ENCODE measurements around the gene FBXW7. TPM values are rescaled to one million over a fixed set of nuclear protein-coding genes. Genes with fewer than 3 reads are reported as not detected.

FBXW7 gene
- total RNA-seq, 1 experiment from 2014 or later, result 27.1 TPM

GRCh38 chr4:152482211-152482610 is 53.7 kb downstream of the FBXW7 start:
- no peaks in the 10 kb centered on the region for H3K79me2 ChIP-seq (ENCODE audit: insufficient read depth, low read length)

More at GRCh38 chr4:152482211-152482610, 53.7 kb downstream of the FBXW7 start:
- H4K5ac ChIP-seq (ENCODE audit: insufficient read length, low read depth, low read length), result no peak overlapping the region
- no peaks in the 10 kb centered on the region for H3K4me1 ChIP-seq (ENCODE audit: insufficient read depth, low read length)
- H2BK12ac ChIP-seq (ENCODE audit: insufficient read length, low read depth, low read length), result no peak overlapping the region
- H4K20me1 ChIP-seq (ENCODE audit: control insufficient read depth, insufficient read depth, insufficient read length), result no peaks in the 10 kb centered on the region
- H2BK5ac ChIP-seq (ENCODE audit: insufficient read length, low read length), result no peak overlapping the region
- no peak overlapping the region for H2AFZ ChIP-seq (ENCODE audit: low read length)
- H3K79me1 ChIP-seq (ENCODE audit: insufficient read depth, low read depth, low read length, poor library complexity, severe bottlenecking), result no peaks in the 10 kb centered on the region
- no peak for TF ChIP-seq CTCF (conservative IDR thresholded peaks at IDR 0.05)
- no peak overlapping the region for H3K23ac ChIP-seq (ENCODE audit: insufficient read length, low read depth, low read length)
- H4K8ac ChIP-seq (replicated peaks; ENCODE audit: insufficient read length, low read depth, low read length), result no peak overlapping the region
- H2BK20ac ChIP-seq (ENCODE audit: low read depth, low read length, poor library complexity, severe bottlenecking), result no peak overlapping the region
- H3K9ac ChIP-seq (ENCODE audit: extremely low read depth, insufficient read length, low read length), result no peak overlapping the region
- H3K9me3 ChIP-seq (ENCODE audit: control insufficient read depth, low read depth, low read length), result no peaks in the 10 kb centered on the region
- no peaks in the 10 kb centered on the region for H3K27me3 Mint-ChIP-seq (ENCODE audit: low read depth)
- H3K4me2 ChIP-seq (ENCODE audit: insufficient read depth, insufficient read length, low read length), result no peak overlapping the region
- H4K91ac ChIP-seq (ENCODE audit: insufficient read length, low read depth, low read length), result no peak overlapping the region
- no peak overlapping the region for H3K27ac Mint-ChIP-seq
- peaks cover 3 to 12% (median 4%) of the 10 kb centered on the region in 3 experiments; a peak in 5 of 7 replicates for H3K36me3 Mint-ChIP-seq (ENCODE audit: insufficient read depth in 1 of 3, low read depth in 3 of 3)
- H2AK5ac ChIP-seq (ENCODE audit: insufficient read length, low read length), result no peak overlapping the region
- no peak overlapping the region for H2BK15ac ChIP-seq (ENCODE audit: low read depth, low read length)
- no peaks in the 10 kb centered on the region for H3K23me2 ChIP-seq (ENCODE audit: insufficient read length, low read depth, low read length, poor library complexity, severe bottlenecking)
- H3T11ph ChIP-seq (ENCODE audit: low read length), result no peak overlapping the region
- H3K18ac ChIP-seq (ENCODE audit: insufficient read length, low read depth, low read length), result no peak overlapping the region
- H2BK120ac ChIP-seq (ENCODE audit: low read depth, low read length, poor library complexity, severe bottlenecking), result no peak overlapping the region
- H3K27me3 ChIP-seq (ENCODE audit: insufficient read depth, low read length), result no peaks in the 10 kb centered on the region
- H3K56ac ChIP-seq (ENCODE audit: insufficient read length, low read depth, low read length), result no peak overlapping the region
- DNase-seq, result no peak
- H3K9me3 Mint-ChIP-seq, result peaks cover 0 to 5% of the 10 kb centered on the region in 2 experiments; a peak in 3 of 5 replicates
- H3K4me3 Mint-ChIP-seq, result no peak overlapping the region
- H3K14ac ChIP-seq (ENCODE audit: insufficient read depth, low read length), result no peak overlapping the region
- no peak overlapping the region for H3K4ac ChIP-seq (ENCODE audit: low read depth, low read length)
- peaks cover 0 to under 1% of the 10 kb centered on the region in 2 experiments; a peak in 1 of 4 replicates for H3K4me1 Mint-ChIP-seq
- H3K27ac ChIP-seq (ENCODE audit: insufficient read length, low read depth, low read length), result no peak overlapping the region
- no CpG with 5 or more reads among the region's 2 CpGs for WGBS (ENCODE audit: extremely low coverage, insufficient read length, low lambda C conversion rate)
